HT1080 (cell line): Measurements from ENCODE around the gene SYTL3. TPM values are rescaled to one million over a fixed set of nuclear protein-coding genes. Genes with fewer than 3 reads are reported as not detected.

Source experiments
- DNase-seq: peaks from one replicate; pipeline ENCODE4 v3.0.0-alpha.2; 2015; ENCODE audit warnings: low read depth
- total RNA-seq: library from RNA; depleted of rRNA; stranded (reverse); fragments of >200 nt; shearing (Covaris generic); gene quantifications from 2 replicates; pipeline ENCODE4 v1.2.3, GENCODE V29; 2014

Gene SYTL3
- total RNA-seq, 1 experiment from 2014 or later = 5.5 TPM

DNA sequence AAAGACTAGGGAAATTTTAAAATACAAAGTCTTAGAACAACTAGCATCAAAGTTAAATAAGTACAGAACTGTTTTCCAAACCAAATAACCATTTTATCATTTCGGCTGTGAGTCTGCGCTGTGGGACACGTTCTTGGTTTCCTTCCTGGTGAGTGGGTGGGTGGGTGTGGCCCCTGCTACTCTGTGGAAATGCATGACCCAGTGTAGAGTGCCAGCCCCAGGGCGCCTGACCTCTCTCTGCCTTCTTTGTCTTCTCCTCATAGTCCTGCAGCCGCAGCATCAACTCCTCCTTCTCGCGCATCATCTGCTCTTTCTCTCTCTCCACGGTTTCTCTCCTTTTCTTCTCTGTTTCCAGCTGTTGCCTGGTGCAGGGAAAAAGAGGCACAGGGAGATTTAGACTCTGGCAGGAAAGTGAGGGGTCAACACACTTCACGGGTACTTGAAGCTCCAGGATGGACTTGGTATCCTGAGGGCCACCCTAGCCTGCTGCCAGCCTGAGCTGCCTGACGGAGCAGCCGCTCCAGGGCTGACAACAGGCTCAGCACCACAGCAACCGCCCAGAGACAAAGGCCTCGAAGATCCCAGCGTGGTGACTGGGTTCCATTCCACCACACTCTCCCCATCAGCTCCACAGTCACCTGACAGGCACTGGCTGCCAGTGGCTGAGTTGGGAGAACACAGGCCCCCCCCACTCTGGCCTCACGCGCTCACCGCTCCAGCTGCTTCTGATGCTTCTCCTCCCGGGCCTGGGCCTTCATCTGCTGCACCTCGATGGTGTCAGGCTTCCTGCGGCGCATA is 120.9 kb downstream of the SYTL3 start:
- DNase-seq = no peak

DNA sequence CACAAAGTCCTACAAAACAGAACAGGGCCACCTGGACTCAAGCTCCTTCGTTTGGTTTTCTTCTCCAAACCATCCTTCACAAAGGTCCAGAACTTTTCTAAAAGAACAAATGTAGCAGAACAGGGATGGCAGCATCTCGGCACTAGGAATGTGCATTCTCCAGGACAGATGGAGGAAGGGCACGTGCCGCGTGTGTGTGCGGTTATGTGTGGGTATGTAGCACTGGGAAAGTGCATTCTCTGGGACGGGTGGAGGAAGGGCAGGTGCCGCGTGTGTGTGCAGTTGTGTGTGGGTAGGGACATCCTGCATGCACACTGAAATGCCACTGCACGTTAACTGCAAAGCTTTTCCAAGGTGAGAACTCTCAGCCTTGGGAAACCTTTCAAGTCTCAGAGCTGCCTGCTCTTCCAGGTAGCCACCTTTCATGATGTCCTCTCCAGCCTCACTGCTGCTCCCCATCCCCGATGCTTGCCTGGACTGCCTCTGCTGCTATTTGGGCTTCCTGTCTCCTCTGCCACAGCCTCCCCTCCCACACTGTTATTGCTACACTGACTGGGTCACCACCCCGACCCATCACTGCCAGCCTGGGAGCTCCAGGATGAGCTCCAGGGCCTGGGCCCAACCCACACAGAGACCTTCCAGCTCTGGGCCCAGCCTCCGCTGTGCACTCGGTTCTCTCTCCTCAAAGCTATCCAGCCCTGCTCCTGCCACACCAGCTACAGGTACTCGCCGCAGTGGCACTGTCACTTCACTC is 121.7 kb downstream of the SYTL3 start:
- no peak for DNase-seq

DNA sequence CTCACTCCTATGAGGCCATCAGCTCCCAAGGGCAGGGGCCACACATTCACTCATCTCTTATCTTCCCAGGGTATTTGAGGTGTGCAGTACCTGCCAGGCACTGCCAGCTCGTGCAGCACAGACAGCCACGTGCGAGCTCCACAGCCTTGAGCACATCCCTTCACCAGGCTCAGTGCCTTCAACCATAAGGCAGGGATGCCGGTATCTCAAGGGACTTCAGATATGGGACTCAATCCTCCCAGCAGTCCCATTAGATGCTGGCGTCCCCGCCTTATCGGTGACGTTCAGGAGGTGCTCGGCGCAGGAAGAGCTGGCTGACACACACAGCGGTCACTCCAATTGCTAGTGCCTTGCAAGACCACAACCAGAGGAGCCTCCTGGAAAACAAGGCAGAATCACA is 122.3 kb downstream of the SYTL3 start:
- no peak for DNase-seq

DNA sequence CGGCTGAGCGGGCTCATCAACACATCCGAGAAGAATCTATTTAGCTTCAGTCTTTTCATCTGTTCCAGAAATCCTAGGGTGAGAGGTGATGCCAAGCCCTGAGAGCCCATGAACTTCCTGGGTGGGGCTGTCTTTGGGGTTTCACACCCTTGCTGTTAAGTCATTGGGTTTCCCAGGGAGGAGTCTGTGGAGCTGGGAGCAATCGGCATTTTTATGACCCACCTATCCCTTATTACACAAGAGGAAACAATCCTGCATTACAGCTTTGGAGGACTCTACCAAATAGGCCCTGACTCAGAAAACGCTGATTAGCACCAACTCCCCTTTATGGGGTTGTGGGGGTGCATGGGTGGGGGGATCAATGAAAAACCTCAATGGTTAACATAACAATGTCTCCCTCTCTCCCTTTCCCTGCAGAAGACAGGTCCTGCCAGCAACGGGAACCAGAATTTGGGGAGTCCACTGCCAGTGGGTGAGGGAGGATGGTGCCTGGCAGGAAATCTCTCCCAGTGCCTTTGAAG is 123.1 kb downstream of the SYTL3 start:
- no peak for DNase-seq

DNA sequence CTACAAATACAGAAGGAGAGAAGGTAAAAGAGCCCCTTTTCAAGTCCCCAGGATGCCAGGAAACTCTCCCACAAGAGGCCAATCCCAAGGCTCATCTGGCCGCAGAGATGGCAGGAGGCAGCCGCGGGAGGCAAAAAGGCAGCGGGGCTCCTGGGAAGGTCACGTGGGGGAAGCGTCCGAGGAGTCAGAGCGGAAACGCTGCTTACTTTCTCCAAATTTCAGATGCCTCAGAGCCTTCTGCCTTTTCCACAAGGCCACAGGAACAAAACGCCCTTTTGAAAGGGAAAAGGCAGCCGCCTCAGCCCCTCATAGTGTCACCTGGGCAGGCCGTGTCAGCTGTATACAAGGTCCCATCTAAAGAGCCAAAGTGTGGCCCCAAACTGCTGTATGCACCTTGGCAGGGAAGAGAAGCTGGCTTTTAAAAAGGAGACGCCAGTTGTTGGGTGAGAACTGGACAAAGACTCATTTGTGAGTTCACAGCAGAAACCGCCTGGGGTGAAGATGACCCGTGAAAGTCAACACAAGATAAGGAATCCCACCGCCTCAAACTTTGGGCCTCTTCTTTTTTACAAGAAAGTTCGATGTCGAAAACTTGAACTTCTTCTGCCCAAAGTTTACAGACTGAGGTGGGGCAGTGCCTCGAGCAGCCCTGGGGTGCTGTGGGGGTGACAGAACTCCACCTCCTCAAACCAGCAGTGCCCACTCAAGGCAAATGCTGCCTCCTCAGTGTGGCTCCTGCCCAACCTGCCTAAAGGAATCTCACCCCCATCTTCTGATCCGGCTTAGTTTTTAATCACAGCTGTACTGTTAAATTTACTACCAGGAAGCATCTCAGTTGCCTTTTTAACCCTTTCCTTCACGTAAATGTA is 124.0 kb downstream of the SYTL3 start:
- DNase-seq = no peak

DNA sequence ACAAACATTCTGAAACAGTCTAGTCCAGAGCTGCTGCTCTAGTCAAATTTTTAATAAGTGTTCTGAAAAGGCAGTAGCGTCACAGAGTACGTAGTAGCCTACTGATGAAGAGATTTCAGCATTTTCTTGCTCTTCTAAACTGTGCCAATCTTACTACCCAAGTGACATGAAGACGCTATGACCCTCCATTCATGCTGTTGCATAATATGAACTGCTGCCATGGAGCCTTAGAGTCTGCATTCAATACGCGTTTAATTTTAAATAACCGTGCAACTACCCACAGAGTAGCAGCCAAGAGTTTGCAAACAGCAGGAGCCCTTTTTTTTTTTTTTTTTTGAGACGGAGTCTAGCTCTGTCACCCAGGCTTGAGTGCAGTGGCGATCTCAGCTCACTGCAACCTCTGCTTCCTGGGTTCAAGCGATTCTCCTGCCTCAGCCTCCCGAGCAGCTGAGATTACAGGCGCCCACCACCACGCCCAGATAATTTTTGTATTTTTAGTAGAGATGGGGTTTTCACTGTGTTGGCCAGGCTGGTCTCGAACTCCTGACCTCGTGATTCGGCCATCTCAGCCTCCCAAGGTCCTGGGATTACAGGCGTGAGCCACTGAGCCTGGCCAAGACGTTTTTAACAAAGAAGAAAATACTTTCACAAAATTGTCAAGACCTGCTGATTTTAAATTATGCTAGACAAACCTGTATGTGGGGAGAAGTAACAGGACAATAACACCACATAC is 125.0 kb downstream of the SYTL3 start:
- DNase-seq = no peak

DNA sequence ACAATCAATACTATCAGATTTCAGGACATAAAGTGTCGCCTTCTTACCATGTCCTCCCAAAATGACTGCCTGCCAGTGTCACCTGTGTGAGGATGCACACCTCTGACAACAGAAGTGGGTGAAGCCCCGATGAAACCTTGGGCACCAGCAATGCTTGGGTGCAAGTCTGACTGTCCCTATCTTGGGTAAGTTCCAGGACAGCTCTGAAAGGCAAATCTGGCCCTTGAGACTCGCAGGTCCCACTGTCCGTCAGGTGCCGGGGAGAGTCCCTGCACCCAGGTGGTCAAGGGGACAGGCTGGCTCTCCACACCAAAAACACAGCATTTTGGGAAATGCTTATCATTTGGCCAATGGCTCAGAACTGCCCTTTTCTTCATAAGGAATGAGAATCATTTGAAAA is 126.0 kb downstream of the SYTL3 start:
- no peak for DNase-seq

DNA sequence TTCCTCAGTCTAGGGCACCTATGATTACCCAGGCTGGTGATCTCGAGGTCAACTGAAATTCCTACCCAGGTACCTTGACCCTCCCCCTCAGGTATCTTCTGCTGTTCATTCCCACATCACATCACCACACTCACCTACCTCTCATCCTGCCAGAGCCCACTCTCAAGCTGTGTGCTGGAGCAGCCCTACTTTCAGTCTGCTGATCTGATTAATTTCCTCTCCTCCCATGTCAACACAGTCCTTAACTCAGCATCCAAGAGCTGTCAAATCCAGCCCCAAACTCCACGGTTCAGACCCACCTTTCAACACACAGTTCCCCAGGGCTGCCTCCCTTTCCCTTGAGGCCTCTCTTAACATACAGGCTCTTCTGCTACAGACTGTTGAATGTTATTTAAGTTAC is 126.9 kb downstream of the SYTL3 start:
- DNase-seq = no peak

DNA sequence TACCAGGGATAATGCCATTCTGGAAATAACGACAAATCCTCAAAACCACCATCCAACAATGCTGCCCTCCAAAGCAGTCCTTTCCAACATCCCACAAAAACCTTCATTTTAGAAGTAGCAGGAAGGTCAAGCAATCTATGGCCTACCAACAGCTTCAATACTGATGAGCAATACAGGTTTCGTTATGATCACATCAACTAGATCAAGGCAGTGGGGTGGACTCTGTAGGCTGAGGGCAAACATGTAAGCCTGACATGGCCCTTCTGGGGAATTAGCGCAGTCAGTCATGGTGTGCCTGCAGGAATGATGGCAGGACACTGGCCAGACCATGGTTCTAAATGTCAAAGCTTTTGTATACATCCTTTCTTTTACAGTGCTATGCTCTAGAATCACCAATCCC is 127.7 kb downstream of the SYTL3 start:
- DNase-seq = no peak

DNA sequence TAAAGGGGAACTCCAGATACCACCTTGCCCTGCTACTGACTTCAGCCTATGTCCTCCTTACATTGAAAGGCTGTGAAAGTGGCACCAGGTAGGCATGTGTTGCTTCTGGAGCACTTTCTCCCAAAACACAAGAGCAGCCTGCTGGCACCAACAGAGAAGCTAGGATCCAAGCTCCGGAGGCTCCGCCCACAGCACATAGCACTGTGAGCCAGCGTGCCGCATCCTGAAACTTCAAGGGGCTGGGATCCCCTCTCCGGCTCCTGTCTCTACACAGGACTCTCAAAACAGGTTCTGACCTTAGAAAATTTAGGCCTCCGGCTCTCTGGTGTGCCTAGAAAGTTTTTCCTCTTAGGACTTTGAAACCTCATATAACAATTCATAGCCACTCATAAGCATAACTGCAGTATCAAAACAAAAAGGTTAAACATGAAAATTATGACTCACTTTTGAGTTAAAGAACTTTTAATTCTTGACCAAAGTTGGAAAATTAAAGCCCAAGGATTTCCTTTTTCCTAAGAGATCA is 128.2 kb downstream of the SYTL3 start:
- DNase-seq = no peak

DNA sequence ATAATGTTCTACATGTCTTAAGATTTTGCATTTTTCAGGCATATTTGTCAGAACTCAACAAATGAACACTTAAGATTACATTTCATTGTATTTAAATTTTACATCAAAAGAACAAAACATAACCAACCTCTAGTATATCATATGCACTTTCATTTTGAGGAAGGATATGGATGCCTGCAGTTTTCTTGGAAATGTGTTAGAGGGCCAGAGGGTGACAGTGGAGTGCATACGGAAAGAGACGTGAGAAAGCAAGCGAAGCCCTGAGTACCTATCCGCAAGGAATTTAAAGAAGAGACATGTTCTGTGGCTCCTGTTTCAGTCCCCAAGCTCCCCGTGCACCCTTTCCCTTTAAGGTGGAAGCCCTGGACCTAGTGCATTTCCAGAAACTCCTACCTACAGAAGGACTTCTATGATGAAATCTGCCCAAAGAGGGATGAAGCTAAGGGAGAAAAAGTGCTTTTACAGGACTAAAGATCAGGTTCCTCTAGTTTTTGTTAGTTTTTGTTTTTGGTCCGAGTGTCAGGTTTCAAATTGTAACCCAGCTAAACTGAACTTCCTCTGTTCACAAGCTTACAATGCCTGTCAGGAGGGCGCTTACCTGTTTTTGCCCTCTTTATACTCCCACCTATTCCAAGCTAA is 130.5 kb downstream of the SYTL3 start:
- no peak for DNase-seq

DNA sequence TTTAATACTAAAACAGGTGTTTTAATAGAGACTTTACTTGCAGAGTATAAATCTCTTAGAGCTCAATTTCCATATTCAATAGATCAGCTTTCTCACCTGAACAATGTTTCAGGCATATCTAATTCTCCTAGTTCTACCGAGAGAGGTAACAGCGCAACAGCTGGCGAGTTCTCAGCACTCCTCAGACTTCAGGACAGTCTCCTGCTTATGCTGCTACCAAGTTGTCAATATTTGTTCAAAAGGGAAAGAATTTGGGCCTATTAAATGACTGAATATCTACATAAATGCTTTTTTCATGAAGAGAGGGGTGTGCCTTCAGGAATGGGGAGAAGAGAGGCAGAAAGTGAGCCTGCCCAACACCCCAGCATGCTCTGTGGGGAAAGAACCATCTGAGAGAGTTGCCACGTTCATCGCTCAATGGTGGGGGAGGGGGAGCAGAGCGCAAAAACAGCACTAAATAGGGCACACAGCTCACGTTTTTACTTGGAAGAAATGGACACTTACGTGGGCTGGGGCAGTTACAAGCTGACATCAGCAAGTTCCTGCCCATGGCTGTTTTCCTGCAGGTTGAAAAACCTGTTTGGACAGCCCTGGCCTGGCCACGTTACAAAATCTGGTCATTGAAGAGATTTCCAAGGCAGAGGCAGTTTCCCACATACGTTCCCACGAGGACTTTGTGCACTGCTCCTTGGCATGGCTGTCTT is 131.3 kb downstream of the SYTL3 start:
- no peak for DNase-seq

DNA sequence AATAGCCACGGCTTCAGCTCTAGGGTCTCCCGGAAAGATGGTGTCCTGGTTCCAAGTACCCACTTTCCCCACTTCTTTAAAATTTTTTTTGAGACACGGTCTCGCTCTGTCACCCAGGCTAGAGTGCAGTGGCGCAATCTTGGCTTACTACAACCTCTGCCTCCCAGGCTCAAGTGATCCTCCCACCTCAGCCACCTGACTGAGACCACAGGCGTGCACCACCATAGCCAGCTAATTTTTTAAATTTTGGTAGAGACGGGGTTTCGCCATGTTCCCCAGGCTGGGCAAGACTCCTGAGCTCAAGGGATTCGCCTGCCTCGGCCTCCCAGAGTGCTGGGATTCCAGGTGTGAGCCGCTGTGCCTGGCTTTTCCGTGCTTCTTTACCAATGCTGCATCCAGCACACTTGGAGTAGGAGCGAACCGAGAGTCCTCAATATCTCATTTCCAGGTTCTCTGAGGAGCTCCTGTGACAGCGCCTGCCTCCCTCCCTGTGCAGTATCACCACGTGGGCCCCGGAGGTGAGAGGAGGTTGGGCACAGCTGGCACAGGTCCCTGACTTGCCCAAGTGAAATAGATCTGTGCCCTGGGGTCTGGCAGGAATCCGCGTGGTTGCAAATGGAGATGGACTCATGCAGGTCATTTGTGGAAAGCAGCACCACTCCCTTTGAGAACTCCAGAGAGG is 132.0 kb downstream of the SYTL3 start:
- DNase-seq = no peak

DNA sequence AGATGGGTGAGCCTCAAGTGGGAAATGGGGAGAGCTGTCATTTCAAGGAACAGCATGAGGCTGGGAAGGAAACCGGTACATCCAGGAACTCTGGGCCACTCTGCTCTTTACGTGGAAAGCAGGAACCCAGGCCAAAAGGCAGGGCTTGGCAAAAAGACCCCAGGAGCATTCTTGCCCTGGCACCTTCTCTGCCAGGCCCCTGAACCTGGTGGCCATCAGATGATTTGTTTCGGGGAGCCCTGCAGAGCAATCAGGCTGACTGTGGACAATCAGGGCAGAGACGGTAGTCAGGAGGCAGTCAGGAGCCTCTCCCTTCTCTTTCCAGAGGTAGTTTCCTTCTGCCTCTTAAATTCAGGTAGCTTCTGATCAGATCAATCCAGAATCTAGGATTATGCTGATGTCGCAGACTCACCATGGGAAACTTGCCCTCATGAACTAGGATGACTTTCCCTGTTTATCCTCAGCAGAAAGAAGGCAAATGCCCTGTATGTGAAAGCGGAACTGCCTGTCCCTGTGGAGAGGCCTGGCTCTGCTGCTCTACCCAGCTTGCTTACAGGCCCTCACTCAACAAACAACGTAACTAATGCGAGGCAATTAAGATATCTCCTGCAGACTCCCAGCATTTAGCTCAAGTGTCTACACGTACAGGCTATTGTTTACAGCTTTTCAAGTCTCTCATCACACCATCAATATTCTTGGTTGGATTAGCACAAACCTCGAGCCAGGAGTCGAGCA is 132.7 kb downstream of the SYTL3 start:
- no peak for DNase-seq

DNA sequence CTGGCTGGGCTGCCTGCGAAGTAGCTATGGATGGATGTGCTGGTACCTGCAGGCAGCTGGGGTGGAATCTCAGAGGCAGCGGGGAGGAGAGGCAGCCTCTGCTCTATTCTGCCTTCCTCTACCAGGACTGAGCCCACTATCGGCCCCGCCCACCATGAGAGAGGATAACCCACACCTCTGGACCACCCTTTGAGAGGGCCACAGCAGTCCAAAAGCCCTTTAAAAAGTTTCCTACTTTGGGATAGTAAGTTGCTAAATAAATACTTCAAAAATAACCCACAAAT is 133.3 kb downstream of the SYTL3 start:
- no peak for DNase-seq

DNA sequence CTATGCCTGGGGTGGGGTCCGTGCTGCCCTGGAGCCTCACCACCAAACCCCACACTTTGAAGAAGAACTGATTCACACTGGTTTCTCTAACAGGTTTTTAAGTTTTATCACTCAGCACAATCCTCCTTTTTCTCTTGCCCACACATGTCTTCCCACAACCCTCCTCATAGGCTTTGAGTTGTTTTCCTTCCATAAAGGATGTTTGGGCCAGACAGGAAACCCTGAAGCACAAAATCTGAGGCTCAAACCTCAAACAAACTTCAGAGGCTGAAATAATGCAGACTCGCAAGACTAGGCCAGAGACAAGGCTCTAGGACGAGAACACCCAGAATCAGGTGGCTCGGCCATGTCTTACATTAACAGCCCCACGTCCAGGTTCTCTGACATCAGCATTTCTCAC is 134.0 kb downstream of the SYTL3 start:
- no peak for DNase-seq

DNA sequence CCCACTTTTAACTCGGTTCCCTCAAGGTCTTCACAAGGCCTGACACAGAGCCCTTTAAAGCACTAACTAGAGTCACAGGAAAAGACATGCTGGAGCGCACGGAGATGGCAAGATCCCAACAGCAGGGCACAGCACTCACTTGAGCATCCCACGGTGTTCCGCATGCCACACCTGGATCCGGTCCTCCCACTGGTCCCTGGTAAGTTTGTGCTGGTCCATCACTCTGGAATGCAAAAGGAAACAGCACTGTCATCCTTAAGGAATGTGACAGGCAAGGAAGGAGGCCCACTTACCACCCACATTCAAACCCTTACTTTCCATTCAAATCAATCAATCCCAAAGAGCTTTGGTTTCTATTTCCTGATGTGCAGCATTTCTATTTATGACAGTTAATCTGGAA is 134.7 kb downstream of the SYTL3 start:
- DNase-seq = peak; percentile 91

DNA sequence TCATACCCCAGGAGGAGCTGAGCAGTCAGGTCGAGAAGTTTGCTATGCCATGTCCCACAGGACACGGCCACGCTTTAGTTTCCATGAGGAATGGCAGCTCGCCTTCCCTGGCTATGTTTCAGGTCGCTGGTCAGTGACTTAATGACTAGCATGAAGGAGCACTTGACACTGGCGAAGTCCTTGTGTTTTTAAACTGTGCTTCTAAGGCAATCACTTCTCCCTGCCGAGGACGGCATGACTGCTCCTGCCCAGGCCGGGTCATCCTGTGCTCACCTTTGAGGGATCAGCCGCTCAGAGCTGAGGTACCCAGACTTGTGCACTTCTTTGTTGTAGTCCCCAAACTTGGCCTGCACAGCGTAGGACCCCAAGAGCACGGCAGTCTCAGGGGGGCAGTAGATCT is 135.2 kb downstream of the SYTL3 start:
- DNase-seq = no peak
